Astrocyte (in vitro differentiated cells and primary cell): Measurements from ENCODE around the gene MRPL14. TPM values are rescaled to one million over a fixed set of nuclear protein-coding genes. Genes with fewer than 3 reads are reported as not detected.
A peak's percentile ranks its signal among the peaks of the same experiment; 100 is the strongest.

Source experiments
- DNase-seq: peaks from one replicate; pipeline ENCODE4 v3.0.0-alpha.2; 2010; ENCODE audit warnings: low read depth
- FAIRE-seq: peaks from 2 replicates; lab custom pipeline; 2011; peaks lifted over from hg19 to GRCh38; lab: Jason Lieb, UNC
- H2AFZ ChIP-seq: 2 replicates; pipeline ENCODE4 v1.6.0; 2012; ENCODE audit warnings: low read depth, low read length, inconsistent platforms
- H3K27ac ChIP-seq: 2 replicates; pipeline ENCODE4 v1.5.1; 2011; ENCODE audit warnings: low read depth, low read length, inconsistent platforms
- H3K27me3 ChIP-seq: 2 replicates; pipeline ENCODE4 v1.6.0; 2011; ENCODE audit warnings: low read length, inconsistent platforms; ENCODE audit not compliant: insufficient read depth
- H3K36me3 ChIP-seq: 2 replicates; pipeline ENCODE4 v1.5.1; 2011; ENCODE audit warnings: low read length, inconsistent platforms; ENCODE audit not compliant: insufficient read depth
- H3K4me1 ChIP-seq: 2 replicates; pipeline ENCODE4 v1.5.1; 2011; ENCODE audit warnings: low read length, inconsistent platforms; ENCODE audit not compliant: insufficient read depth
- H3K4me2 ChIP-seq: 2 replicates; pipeline ENCODE4 v1.6.0; 2012; ENCODE audit warnings: low read length, inconsistent platforms
- H3K4me3 ChIP-seq: 2 replicates; pipeline ENCODE4 v1.5.1; 2011; ENCODE audit warnings: low read depth, mild to moderate bottlenecking, low read length, inconsistent platforms; ENCODE audit not compliant: insufficient read depth
- H3K79me2 ChIP-seq: 2 replicates; pipeline ENCODE4 v1.6.0; 2012; ENCODE audit warnings: mild to moderate bottlenecking, low read length, inconsistent platforms; ENCODE audit not compliant: insufficient read depth
- H3K9ac ChIP-seq: 2 replicates; pipeline ENCODE4 v1.6.0; 2012; ENCODE audit warnings: mild to moderate bottlenecking, low read length, inconsistent platforms
- H3K9me3 ChIP-seq: 2 replicates; pipeline ENCODE4 v1.5.1; 2012; ENCODE audit warnings: low read depth, mild to moderate bottlenecking, low read length, inconsistent platforms; ENCODE audit not compliant: insufficient read depth
- H4K20me1 ChIP-seq: 2 replicates; pipeline ENCODE4 v1.6.0; 2012; ENCODE audit warnings: low read length, inconsistent platforms; ENCODE audit not compliant: insufficient read depth
- H3K27ac Mint-ChIP-seq: one replicate; pipeline ENCODE4 v1.8.0; 2021; ENCODE audit warnings: mild to moderate bottlenecking, mixed read lengths; ENCODE audit not compliant: unreplicated experiment
- H3K27me3 Mint-ChIP-seq: one replicate; pipeline ENCODE4 v1.8.0; 2021; ENCODE audit warnings: low read depth, mixed read lengths; ENCODE audit not compliant: unreplicated experiment
- H3K36me3 Mint-ChIP-seq: one replicate; pipeline ENCODE4 v1.8.0; 2021; ENCODE audit warnings: low read depth, mixed read lengths; ENCODE audit not compliant: unreplicated experiment
- H3K4me1 Mint-ChIP-seq: one replicate; pipeline ENCODE4 v1.8.0; 2021; ENCODE audit warnings: low read depth, mixed read lengths; ENCODE audit not compliant: unreplicated experiment
- H3K4me3 Mint-ChIP-seq: one replicate; pipeline ENCODE4 v1.8.0; 2021; ENCODE audit warnings: mild to moderate bottlenecking, moderate library complexity, mixed read lengths; ENCODE audit not compliant: unreplicated experiment
- H3K9me3 Mint-ChIP-seq: one replicate; pipeline ENCODE4 v1.8.0; 2021; ENCODE audit warnings: mild to moderate bottlenecking, mixed read lengths; ENCODE audit not compliant: unreplicated experiment
- CTCF ChIP-seq: IDR thresholded peaks from 2 replicates; pipeline ENCODE4 v1.5.1; 2011; ENCODE audit warnings: low read depth, mild to moderate bottlenecking, inconsistent platforms, low read length, moderate library complexity; ENCODE audit not compliant: insufficient read depth
- EZH2 ChIP-seq: IDR thresholded peaks from 2 replicates; pipeline ENCODE4 v1.6.1; 2012; ENCODE audit warnings: mild to moderate bottlenecking, low read length, inconsistent platforms; ENCODE audit not compliant: insufficient read depth
- total RNA-seq: library from RNA; stranded (reverse); gene quantifications from 2 replicates; pipeline ENCODE4 v1.2.1, GENCODE V29; 2021

MRPL14 gene
- total RNA-seq, 1 donor from 2014 or later = 56.1 TPM

GRCh38 chr6:44152533-44152932 lies 25.3 kb upstream of the MRPL14 start:
- Histone ChIP-seq H3K4me2 (no peak overlapping the region), H3K4me3 (no peak overlapping the region), H3K9me3 (no peaks in the 10 kb centered on the region), H3K9ac (no peak overlapping the region), H3K36me3 (peaks cover 3% of the 10 kb centered on the region), H3K4me1 (no peaks in the 10 kb centered on the region), H3K27me3 (no peaks in the 10 kb centered on the region), H2AFZ (no peak overlapping the region), H3K79me2 (no peaks in the 10 kb centered on the region), H4K20me1 (peaks cover 19% of the 10 kb centered on the region), H3K27ac (no peak overlapping the region)
- no peaks in the 10 kb centered on the region for H3K4me1 Mint-ChIP-seq
- no peak overlapping the region for H3K27ac Mint-ChIP-seq
- FAIRE-seq (no peak), DNase-seq (no peak)
- H3K9me3 Mint-ChIP-seq = no peaks in the 10 kb centered on the region
- no peak overlapping the region for H3K4me3 Mint-ChIP-seq
- H3K36me3 Mint-ChIP-seq = peaks cover 18% of the 10 kb centered on the region
- no peaks in the 10 kb centered on the region for H3K27me3 Mint-ChIP-seq
- TF ChIP-seq CTCF = no peak
- TF ChIP-seq EZH2 = no peak

GRCh38 chr6:44152109-44152461 lies 24.8 kb upstream of the MRPL14 start:
- Mint-ChIP-seq H3K36me3 (peaks cover 18% of the 10 kb centered on the region), H3K9me3 (no peaks in the 10 kb centered on the region), H3K27me3 (no peaks in the 10 kb centered on the region), H3K4me3 (no peak overlapping the region), H3K4me1 (no peaks in the 10 kb centered on the region), H3K27ac (no peak overlapping the region)
- H4K20me1 ChIP-seq = peaks cover 19% of the 10 kb centered on the region
- H3K4me3 ChIP-seq = no peak overlapping the region
- no peak overlapping the region for H2AFZ ChIP-seq
- H3K27me3 ChIP-seq = no peaks in the 10 kb centered on the region
- FAIRE-seq (no peak), DNase-seq (no peak)
- H3K4me1 ChIP-seq = no peaks in the 10 kb centered on the region
- no peak for TF ChIP-seq EZH2
- TF ChIP-seq CTCF = no peak
- no peak overlapping the region for H3K4me2 ChIP-seq
- H3K79me2 ChIP-seq = no peaks in the 10 kb centered on the region
- peaks cover 3% of the 10 kb centered on the region for H3K36me3 ChIP-seq
- H3K9ac ChIP-seq = no peak overlapping the region
- H3K27ac ChIP-seq = no peak overlapping the region
- no peaks in the 10 kb centered on the region for H3K9me3 ChIP-seq

GRCh38 chr6:44151348-44152108 lies 24.3 kb upstream of the MRPL14 start:
- H3K4me2 ChIP-seq = no peak overlapping the region
- peaks cover 3% of the 10 kb centered on the region for H3K36me3 ChIP-seq
- Mint-ChIP-seq H3K9me3 (no peaks in the 10 kb centered on the region), H3K27ac (no peak overlapping the region), H3K4me1 (no peaks in the 10 kb centered on the region), H3K36me3 (peaks cover 18% of the 10 kb centered on the region), H3K4me3 (no peak overlapping the region), H3K27me3 (no peaks in the 10 kb centered on the region)
- TF ChIP-seq EZH2 = no peak
- TF ChIP-seq CTCF = peak; percentile 72
- H3K79me2 ChIP-seq = no peaks in the 10 kb centered on the region
- H4K20me1 ChIP-seq = peaks cover 19% of the 10 kb centered on the region
- no peak overlapping the region for H3K27ac ChIP-seq
- no peaks in the 10 kb centered on the region for H3K9me3 ChIP-seq
- DNase-seq = peak; percentile 32
- FAIRE-seq = no peak
- H3K4me1 ChIP-seq = no peaks in the 10 kb centered on the region
- H3K4me3 ChIP-seq = no peak overlapping the region
- H2AFZ ChIP-seq = no peak overlapping the region
- no peaks in the 10 kb centered on the region for H3K27me3 ChIP-seq
- H3K9ac ChIP-seq = no peak overlapping the region
